GM21619 (cell line): ENCODE data around the gene KDM5B.
"Not testable (repeated sequence)": the region's sequence is repeated elsewhere in the genome, so short reads cannot be mapped to it uniquely, and the experiment has no call there.

ENCODE experiments used
- ATAC-seq: cut with Tn5 transposase; IDR thresholded peaks from one replicate; pipeline ENCODE4 v1.9.1; 2021; ENCODE audit not compliant: unreplicated experiment

KDM5B gene

GRCh38 chr1:202794051-202794740 lies 14.0 kb downstream of the KDM5B start:
- no peak for ATAC-seq

GRCh38 chr1:202791077-202791747 lies 17.0 kb downstream of the KDM5B start:
- ATAC-seq, result no peak

- no peak for ATAC-seq
These were observed 19.4 kb downstream of the KDM5B start for GRCh38 chr1:202788800-202789199.

GRCh38 chr1:202786804-202787203 lies 21.4 kb downstream of the KDM5B start:
- ATAC-seq, result no peak

DNA sequence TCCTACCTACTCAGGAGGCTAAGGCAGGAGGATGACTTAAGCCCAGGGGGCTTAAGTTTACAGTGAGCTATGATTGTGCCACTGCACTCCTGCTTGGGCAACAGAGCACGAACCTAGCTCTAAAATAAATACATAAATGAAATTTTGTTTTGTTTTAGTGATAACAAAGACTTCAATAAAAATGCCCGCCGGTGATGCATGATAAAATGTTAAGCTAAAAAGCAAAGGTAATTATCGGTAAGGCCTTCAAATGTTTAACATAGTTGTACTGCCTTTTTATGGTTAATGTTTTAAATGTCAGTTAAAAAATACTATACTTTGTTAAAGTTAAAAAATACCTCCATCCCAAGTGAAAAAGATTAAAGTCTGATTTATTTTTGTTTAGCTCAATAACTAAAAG lies 27.0 kb downstream of the KDM5B start:
- no peak for ATAC-seq

DNA sequence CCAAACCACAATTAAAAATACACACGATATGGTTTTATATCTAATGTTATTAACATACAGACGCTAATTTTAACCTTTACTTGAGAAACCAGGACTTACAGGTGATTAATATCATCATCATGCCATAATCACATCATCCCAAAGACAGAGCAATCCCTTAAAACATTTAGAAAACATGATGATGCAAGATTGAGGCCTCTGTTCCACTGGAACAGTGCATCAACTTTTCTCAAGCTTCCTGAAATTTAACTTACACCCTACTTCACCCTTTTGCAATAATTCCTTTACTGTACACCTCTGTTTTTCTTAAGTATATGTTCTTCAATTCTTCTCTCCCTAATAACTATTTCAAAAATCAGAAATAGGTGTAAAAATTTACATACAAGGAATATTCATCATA lies 38.1 kb downstream of the KDM5B start:
- no peak for ATAC-seq

DNA sequence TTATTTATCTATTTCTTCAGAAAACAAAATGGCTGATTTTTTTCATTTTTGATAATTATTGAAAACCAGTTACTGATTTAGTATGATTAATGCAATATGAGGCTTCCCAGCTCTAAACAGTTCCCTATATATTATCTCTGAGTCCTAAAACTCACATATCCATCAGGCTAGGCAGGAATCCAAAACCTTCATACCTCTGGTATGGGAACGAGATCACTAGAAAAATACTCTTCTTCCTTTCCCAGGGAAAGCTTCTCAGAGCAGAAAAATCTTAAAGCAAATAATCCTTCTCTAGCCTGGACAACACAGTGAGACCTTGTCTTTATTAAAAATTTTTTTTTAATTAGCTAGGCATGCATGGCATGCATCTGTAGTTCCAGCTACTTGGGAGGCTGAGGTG lies 42.5 kb downstream of the KDM5B start:
- ATAC-seq, result no peak

- no peak for ATAC-seq
These were observed 46.2 kb downstream of the KDM5B start for GRCh38 chr1:202762019-202762418.

DNA sequence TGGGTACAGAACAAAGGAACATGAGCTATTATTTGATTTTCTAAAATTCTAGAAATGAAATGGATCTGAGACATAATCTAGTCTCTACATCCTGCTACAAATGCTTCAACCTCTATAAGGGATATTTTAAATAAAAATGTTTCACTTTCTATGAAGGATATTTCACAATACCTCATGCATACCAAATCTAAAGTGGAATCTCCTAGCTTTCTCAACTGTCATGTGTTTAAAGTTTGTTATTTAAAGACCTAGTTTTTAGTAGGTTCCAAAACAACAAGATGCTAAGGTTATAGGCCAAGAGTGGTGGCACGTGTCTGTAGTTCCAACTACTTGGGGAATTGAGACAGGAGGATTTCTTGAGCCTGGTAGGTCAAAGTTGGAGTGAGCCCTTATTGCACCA lies 47.6 kb downstream of the KDM5B start:
- ATAC-seq, result no peak

GRCh38 chr1:202756391-202756790 lies 51.8 kb downstream of the KDM5B start:
- no peak for ATAC-seq

- no peak for ATAC-seq
These were observed 53.9 kb downstream of the KDM5B start for GRCh38 chr1:202754293-202754692.

GRCh38 chr1:202752774-202753173 lies 55.4 kb downstream of the KDM5B start:
- no peak for ATAC-seq

GRCh38 chr1:202750761-202751160 lies 57.5 kb downstream of the KDM5B start:
- ATAC-seq, result no peak

- no peak for ATAC-seq
These were observed 58.2 kb downstream of the KDM5B start for GRCh38 chr1:202750024-202750423.

- no peak for ATAC-seq
These were observed 62.8 kb downstream of the KDM5B start for GRCh38 chr1:202745323-202745888.

DNA sequence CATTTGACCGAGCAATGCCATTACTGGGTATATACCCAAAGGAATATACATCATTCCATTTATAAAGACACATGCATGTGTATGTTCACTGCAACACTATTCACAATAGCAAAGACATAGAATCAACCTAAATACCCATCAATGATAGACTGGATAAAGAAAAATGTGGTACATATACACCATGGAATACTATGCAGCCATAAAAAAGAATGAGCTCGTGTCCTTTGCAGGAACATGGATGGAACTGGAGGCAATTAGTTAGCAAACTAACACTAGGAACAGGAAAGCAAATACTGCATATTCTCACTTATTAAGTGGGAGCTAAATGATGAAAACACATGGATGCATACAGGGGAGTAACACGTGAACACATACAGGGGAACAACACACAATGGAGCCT lies 63.5 kb downstream of the KDM5B start:
- ATAC-seq, result not testable (repeated sequence)

DNA sequence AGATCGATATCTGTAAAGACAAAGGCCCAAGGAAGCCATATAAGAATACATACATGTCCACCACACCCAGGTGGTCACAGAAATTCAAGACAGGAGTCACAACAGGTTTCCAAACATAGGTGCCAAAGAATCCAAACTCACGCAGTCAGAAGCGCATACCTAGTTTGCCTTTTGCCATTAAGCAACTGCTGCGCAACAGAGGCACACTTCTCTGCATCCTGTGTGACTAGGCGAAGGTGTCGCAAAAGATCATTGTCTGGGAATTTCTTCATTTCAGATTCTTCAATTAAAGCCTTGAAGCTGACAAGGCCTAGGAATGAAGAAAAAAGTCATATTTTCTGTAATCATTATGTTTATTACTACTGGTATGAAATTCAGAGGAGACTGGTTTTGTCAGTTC lies 65.7 kb downstream of the KDM5B start:
- ATAC-seq, result no peak

- ATAC-seq, result no peak
These were observed 75.0 kb downstream of the KDM5B start for GRCh38 chr1:202733251-202733650.

DNA sequence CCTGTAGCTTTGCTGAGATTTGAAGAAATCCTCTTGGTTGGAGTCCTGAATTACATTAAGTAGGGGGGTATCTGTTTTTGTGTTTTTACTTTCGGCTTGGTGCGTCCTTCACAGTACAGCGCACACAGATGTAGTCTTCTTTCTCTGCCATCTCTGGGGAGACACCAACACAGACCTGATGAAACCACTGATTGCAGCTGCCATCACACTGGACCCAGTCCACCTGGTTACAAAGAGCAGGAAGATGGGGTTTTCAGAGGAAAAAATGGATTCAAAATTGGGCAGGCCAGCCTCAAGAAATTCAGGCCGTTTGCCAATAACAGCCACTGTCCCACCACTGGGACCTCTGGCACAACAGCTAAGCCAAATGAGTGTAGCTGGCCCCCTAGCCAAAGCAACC lies 79.3 kb downstream of the KDM5B start:
- no peak for ATAC-seq

- ATAC-seq, result no peak
These were observed 82.7 kb downstream of the KDM5B start for GRCh38 chr1:202725526-202725925.

GRCh38 chr1:202723708-202724107 lies 84.5 kb downstream of the KDM5B start:
- ATAC-seq, result no peak

DNA sequence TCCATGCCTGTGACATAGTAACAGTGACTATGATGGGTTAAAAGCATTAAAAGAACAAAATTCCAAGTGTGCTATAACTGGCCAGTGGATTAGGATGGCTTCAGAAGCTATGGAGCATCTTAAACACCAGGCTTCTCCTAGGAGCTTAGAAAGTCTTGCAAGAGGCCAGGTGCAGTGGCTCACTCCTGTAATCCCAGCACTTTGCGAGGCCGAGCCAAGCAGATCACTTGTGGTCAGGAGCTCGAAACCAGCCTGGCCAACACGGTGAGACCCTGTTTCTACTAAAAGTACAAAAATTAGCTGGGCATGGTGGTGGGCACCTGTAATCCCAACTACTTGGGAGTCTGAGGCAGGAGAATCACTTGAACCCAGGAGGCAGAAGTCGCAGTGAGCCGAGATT lies 85.2 kb downstream of the KDM5B start:
- ATAC-seq, result not testable (repeated sequence)
